Fibroblast of lung (primary cell): ENCODE results near the gene OR2Z1.

ENCODE experiments used
- EZH2 ChIP-seq: IDR thresholded peaks from 2 replicates; pipeline ENCODE4 v1.5.1; 2012; ENCODE audit warnings: low read length, control low read depth, mild to moderate bottlenecking; ENCODE audit errors: missing control alignments
- TF ChIP-seq, protein P1 (sequence below), 2 donors: IDR thresholded peaks in 1 of 2; conservative IDR thresholded peaks in 1 of 2; 1 replicate in 1 of 2; 2 replicates in 1 of 2; pipeline ENCODE4 v1.5.1; 2011 to 2012; ENCODE audit warnings: low read length in 2 of 2, control low read depth in 1 of 2, inconsistent platforms in 1 of 2, low read depth in 1 of 2, mild to moderate bottlenecking in 1 of 2

DNA sequence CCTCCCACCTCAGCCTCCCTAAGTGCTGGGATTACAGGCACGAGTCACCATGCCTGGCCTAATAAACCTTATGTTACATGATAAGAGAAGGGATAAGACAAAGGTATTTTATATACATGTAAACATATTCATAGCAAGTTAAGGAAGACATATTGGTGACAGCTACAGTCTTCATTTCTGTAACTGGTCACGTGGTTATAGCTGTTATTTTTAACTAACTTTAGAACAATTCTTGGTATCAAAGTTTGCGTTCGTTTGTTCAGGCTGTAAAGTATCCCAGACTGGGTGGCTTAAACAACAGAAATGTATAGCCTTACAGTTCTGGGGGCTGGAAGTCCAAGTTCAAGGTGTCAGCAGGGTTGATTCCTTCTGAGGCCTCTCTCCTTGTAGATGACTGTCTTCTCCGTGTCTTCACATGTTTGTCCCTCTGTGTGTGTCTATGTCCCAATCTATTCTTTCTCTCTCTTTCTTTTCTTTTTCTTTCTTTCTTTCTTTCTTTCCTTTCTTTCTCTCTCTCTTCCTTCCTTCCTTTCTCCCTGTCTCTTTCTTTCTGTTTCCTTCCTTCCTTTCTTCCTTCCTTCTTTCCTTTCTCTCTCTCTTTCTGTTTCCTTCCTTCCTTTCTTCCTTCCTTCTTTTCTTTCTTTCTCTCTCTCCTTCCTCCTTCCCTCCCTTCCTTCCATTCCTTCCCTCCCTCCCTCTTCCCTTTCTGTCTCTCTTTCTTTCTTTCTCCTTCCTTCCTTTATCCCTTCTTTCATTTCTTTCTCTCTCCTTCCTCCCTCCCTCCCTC, 30.5 kb upstream of the OR2Z1 start:
- TF ChIP-seq, protein P1, sequence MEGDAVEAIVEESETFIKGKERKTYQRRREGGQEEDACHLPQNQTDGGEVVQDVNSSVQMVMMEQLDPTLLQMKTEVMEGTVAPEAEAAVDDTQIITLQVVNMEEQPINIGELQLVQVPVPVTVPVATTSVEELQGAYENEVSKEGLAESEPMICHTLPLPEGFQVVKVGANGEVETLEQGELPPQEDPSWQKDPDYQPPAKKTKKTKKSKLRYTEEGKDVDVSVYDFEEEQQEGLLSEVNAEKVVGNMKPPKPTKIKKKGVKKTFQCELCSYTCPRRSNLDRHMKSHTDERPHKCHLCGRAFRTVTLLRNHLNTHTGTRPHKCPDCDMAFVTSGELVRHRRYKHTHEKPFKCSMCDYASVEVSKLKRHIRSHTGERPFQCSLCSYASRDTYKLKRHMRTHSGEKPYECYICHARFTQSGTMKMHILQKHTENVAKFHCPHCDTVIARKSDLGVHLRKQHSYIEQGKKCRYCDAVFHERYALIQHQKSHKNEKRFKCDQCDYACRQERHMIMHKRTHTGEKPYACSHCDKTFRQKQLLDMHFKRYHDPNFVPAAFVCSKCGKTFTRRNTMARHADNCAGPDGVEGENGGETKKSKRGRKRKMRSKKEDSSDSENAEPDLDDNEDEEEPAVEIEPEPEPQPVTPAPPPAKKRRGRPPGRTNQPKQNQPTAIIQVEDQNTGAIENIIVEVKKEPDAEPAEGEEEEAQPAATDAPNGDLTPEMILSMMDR (conservative IDR thresholded peaks at IDR 0.05 in 1 of 2, IDR thresholded peaks at IDR 0.05 in 1 of 2; ENCODE audit: low read depth in 1 of 2, low read length in 2 of 2): no peak
- TF ChIP-seq EZH2: no peak
